Fibroblast of lung (primary cell): ENCODE results near the gene ARL15.

Source experiments
- CTCF ChIP-seq, 2 donors: IDR thresholded peaks in 1 of 2; conservative IDR thresholded peaks in 1 of 2; 1 replicate in 1 of 2; 2 replicates in 1 of 2; pipeline ENCODE4 v1.5.1; 2011 to 2012; ENCODE audit warnings: low read length in 2 of 2, control low read depth in 1 of 2, inconsistent platforms in 1 of 2, low read depth in 1 of 2, mild to moderate bottlenecking in 1 of 2
- EZH2 ChIP-seq: IDR thresholded peaks from 2 replicates; pipeline ENCODE4 v1.5.1; 2012; ENCODE audit warnings: low read length, control low read depth, mild to moderate bottlenecking; ENCODE audit errors: missing control alignments

GRCh38 chr5:54254482-54255198, 55.7 kb downstream of the ARL15 start:
- peak in 1 of 2 donors; percentile 16 for TF ChIP-seq CTCF (conservative IDR thresholded peaks at IDR 0.05 in 1 of 2, IDR thresholded peaks at IDR 0.05 in 1 of 2; ENCODE audit: low read depth in 1 of 2, low read length in 2 of 2)
- no peak for TF ChIP-seq EZH2
